Measurements from ENCODE around the gene THAP7.

THAP7 gene

GRCh38 chr22:20983081-20983771 lies 18.7 kb downstream of the THAP7 start:
- no peak for TF ChIP-seq EZH2 (IDR thresholded peaks at IDR 0.05; ENCODE audit: borderline replicate concordance, low read length)
- no peak for TF ChIP-seq CTCF (IDR thresholded peaks at IDR 0.05; ENCODE audit: low read length)
- no peak overlapping the region for H2AFZ ChIP-seq (ENCODE audit: low read length)
- H3K36me3 ChIP-seq (ENCODE audit: insufficient read depth, low read length), result peaks cover 17% of the 10 kb centered on the region; the same call in 1 of the 2 replicates
- H3F3A ChIP-seq (ENCODE audit: insufficient read depth, low read length), result no peaks in the 10 kb centered on the region
- no peak overlapping the region for H3K27ac ChIP-seq (ENCODE audit: low read depth, low read length, poor library complexity, severe bottlenecking)
- peak overlapping the region; percentile 86 for H3K4me3 ChIP-seq (ENCODE audit: low read depth, low read length, poor library complexity, severe bottlenecking)
- peak overlapping the region; percentile 89 for H3K9ac ChIP-seq (ENCODE audit: low read length)
- H3K27me3 ChIP-seq (ENCODE audit: insufficient read depth, low read length), result no peaks in the 10 kb centered on the region; the same call in 1 of the 2 replicates
- H3K4me1 ChIP-seq (ENCODE audit: insufficient read depth, low read length, severe bottlenecking), result peaks cover 20% of the 10 kb centered on the region
- H3K9me2 ChIP-seq (ENCODE audit: low read depth, low read length), result no peaks in the 10 kb centered on the region
- no peaks in the 10 kb centered on the region for H4K20me1 ChIP-seq (ENCODE audit: insufficient read depth, low read length)
- no peaks in the 10 kb centered on the region for H3K79me2 ChIP-seq (ENCODE audit: insufficient read depth, low read length)
- H3K9me3 ChIP-seq (ENCODE audit: low read length), result peaks cover 9% of the 10 kb centered on the region
- H3K4me2 ChIP-seq (ENCODE audit: low read length), result peak overlapping the region; percentile 98

GRCh38 chr22:20982563-20982882 lies 19.4 kb downstream of the THAP7 start:
- peak overlapping the region; percentile 6; the same call in 1 of the 2 replicates for H2AFZ ChIP-seq (ENCODE audit: low read length)
- TF ChIP-seq CTCF (IDR thresholded peaks at IDR 0.05; ENCODE audit: low read length) (no peak), EZH2 (IDR thresholded peaks at IDR 0.05; ENCODE audit: borderline replicate concordance, low read length) (no peak)
- H3K79me2 ChIP-seq (ENCODE audit: insufficient read depth, low read length), result no peaks in the 10 kb centered on the region
- H3K4me3 ChIP-seq (ENCODE audit: low read depth, low read length, poor library complexity, severe bottlenecking), result peak overlapping the region; percentile 86
- H3K9me2 ChIP-seq (ENCODE audit: low read depth, low read length), result no peaks in the 10 kb centered on the region
- no peaks in the 10 kb centered on the region; the same call in 1 of the 2 replicates for H3K27me3 ChIP-seq (ENCODE audit: insufficient read depth, low read length)
- H3F3A ChIP-seq (ENCODE audit: insufficient read depth, low read length), result no peaks in the 10 kb centered on the region
- peak overlapping the region; percentile 98 for H3K4me2 ChIP-seq (ENCODE audit: low read length)
- H3K27ac ChIP-seq (ENCODE audit: low read depth, low read length, poor library complexity, severe bottlenecking), result no peak overlapping the region
- H3K9me3 ChIP-seq (ENCODE audit: low read length), result peaks cover 9% of the 10 kb centered on the region
- H3K36me3 ChIP-seq (ENCODE audit: insufficient read depth, low read length), result peaks cover 12% of the 10 kb centered on the region; the same call in 1 of the 2 replicates
- H3K9ac ChIP-seq (ENCODE audit: low read length), result peak overlapping the region; percentile 89
- no peaks in the 10 kb centered on the region for H4K20me1 ChIP-seq (ENCODE audit: insufficient read depth, low read length)
- peaks cover 20% of the 10 kb centered on the region for H3K4me1 ChIP-seq (ENCODE audit: insufficient read depth, low read length, severe bottlenecking)

- peak within 1 kb of the TSS; percentile 86 for H3K4me3 ChIP-seq (ENCODE audit: low read depth, low read length, poor library complexity, severe bottlenecking)
- H3K9me2 ChIP-seq (ENCODE audit: low read depth, low read length), result no peaks in the 10 kb centered on the region
- H3K4me1 ChIP-seq (ENCODE audit: insufficient read depth, low read length, severe bottlenecking), result peaks cover 20% of the 10 kb centered on the region
- peak within 1 kb of the TSS; percentile 19 for H3K27ac ChIP-seq (ENCODE audit: low read depth, low read length, poor library complexity, severe bottlenecking)
- peak within 1 kb of the TSS; percentile 98 for H3K4me2 ChIP-seq (ENCODE audit: low read length)
- H3F3A ChIP-seq (ENCODE audit: insufficient read depth, low read length), result no peaks in the 10 kb centered on the region
- peak within 1 kb of the TSS; percentile 89 for H3K9ac ChIP-seq (ENCODE audit: low read length)
- peak within 1 kb of the TSS; percentile 6; the same call in 1 of the 2 replicates for H2AFZ ChIP-seq (ENCODE audit: low read length)
- H4K20me1 ChIP-seq (ENCODE audit: insufficient read depth, low read length), result no peaks in the 10 kb centered on the region
- peaks cover 9% of the 10 kb centered on the region for H3K9me3 ChIP-seq (ENCODE audit: low read length)
- H3K27me3 ChIP-seq (ENCODE audit: insufficient read depth, low read length), result no peaks in the 10 kb centered on the region; the same call in 1 of the 2 replicates
- H3K79me2 ChIP-seq (ENCODE audit: insufficient read depth, low read length), result no peaks in the 10 kb centered on the region
- TF ChIP-seq CTCF (IDR thresholded peaks at IDR 0.05; ENCODE audit: low read length) (peak; percentile 58), EZH2 (IDR thresholded peaks at IDR 0.05; ENCODE audit: borderline replicate concordance, low read length) (no peak)
- peaks cover 12% of the 10 kb centered on the region; the same call in 1 of the 2 replicates for H3K36me3 ChIP-seq (ENCODE audit: insufficient read depth, low read length)
Measured at GRCh38 chr22:20981787-20982562, 19.9 kb downstream of the THAP7 start, which contains the start of gene LZTR1. LZTR1 (plus strand) TSS chr22:20982297; CDS start chr22:20982372, 75 bp downstream.
